ENCODE data around the gene ZCCHC24. TPM values are rescaled to one million over a fixed set of nuclear protein-coding genes. Genes with fewer than 3 reads are reported as not detected.

The ZCCHC24 gene
- total RNA-seq, 1 experiment from 2014 or later, result 3.1 TPM

- H3K4me1 Mint-ChIP-seq (ENCODE audit: low read depth, unreplicated experiment), result peaks cover 11% of the 10 kb centered on the region
- no peak overlapping the region for H3K27ac Mint-ChIP-seq (ENCODE audit: unreplicated experiment)
- no peak for TF ChIP-seq CTCF (IDR thresholded peaks at IDR 0.05; ENCODE audit: insufficient read depth in 1 of 2, low read depth in 1 of 2, low read length in 1 of 2, severe bottlenecking in 1 of 2, unreplicated experiment in 1 of 2)
- ChIA-PET POLR2A (no interaction called here), CTCF (interaction anchor here (0.8 kb wide), 1 partner anchor 117 kb away, joined by 3 read pairs; no protein-coding TSS in a partner anchor)
- H3K27me3 Mint-ChIP-seq (ENCODE audit: insufficient read depth, unreplicated experiment), result peaks cover 5% of the 10 kb centered on the region
- H3K36me3 Mint-ChIP-seq (ENCODE audit: insufficient read depth, unreplicated experiment), result no peaks in the 10 kb centered on the region
- Histone ChIP-seq H3K9me3 (no peaks in the 10 kb centered on the region), H3K36me3 (ENCODE audit: control insufficient read depth, insufficient read depth, low read length) (no peaks in the 10 kb centered on the region), H3K4me3 (ENCODE audit: low read depth, low read length) (no peak overlapping the region), H3K27me3 (replicated peaks; ENCODE audit: control insufficient read depth, insufficient read depth, low read length) (no peaks in the 10 kb centered on the region), H3K4me1 (no peaks in the 10 kb centered on the region)
- intact Hi-C loops (cut with micrococcal nuclease; ENCODE audit: unreplicated experiment), result no loop called here
- no peak overlapping the region for H3K4me3 Mint-ChIP-seq (ENCODE audit: unreplicated experiment)
- no TSS peak for BruUV-seq (replicated peaks)
- no peaks in the 10 kb centered on the region for H3K9me3 Mint-ChIP-seq (ENCODE audit: unreplicated experiment)
- DNase-seq, result no peak
Observed at GRCh38 chr10:79492256-79492655, 46.8 kb upstream of the ZCCHC24 start.

- peak in 1 of 2 experiments; percentile 25 for TF ChIP-seq CTCF (IDR thresholded peaks at IDR 0.05; ENCODE audit: insufficient read depth in 1 of 2, low read depth in 1 of 2, low read length in 1 of 2, severe bottlenecking in 1 of 2, unreplicated experiment in 1 of 2)
- Histone ChIP-seq H3K36me3 (ENCODE audit: control insufficient read depth, insufficient read depth, low read length) (no peaks in the 10 kb centered on the region), H3K9me3 (no peaks in the 10 kb centered on the region), H3K27me3 (replicated peaks; ENCODE audit: control insufficient read depth, insufficient read depth, low read length) (no peaks in the 10 kb centered on the region), H3K4me3 (ENCODE audit: low read depth, low read length) (no peak overlapping the region), H3K4me1 (no peaks in the 10 kb centered on the region)
- Mint-ChIP-seq H3K9me3 (ENCODE audit: unreplicated experiment) (no peaks in the 10 kb centered on the region), H3K27ac (ENCODE audit: unreplicated experiment) (no peak overlapping the region), H3K36me3 (ENCODE audit: insufficient read depth, unreplicated experiment) (no peaks in the 10 kb centered on the region), H3K4me1 (ENCODE audit: low read depth, unreplicated experiment) (peaks cover 6% of the 10 kb centered on the region), H3K4me3 (ENCODE audit: unreplicated experiment) (no peak overlapping the region), H3K27me3 (ENCODE audit: insufficient read depth, unreplicated experiment) (peaks cover 5% of the 10 kb centered on the region)
- BruUV-seq (replicated peaks), result no TSS peak
- DNase-seq, result peak in 1 of 2 experiments; percentile 30
- ChIA-PET POLR2A (no interaction called here), CTCF (no interaction called here)
- intact Hi-C loops (cut with micrococcal nuclease; ENCODE audit: unreplicated experiment), result no loop called here
Observed at GRCh38 chr10:79491143-79491835, 45.9 kb upstream of the ZCCHC24 start.

- no peak for DNase-seq
- Mint-ChIP-seq H3K27me3 (ENCODE audit: insufficient read depth, unreplicated experiment) (peaks cover 5% of the 10 kb centered on the region), H3K36me3 (ENCODE audit: insufficient read depth, unreplicated experiment) (no peaks in the 10 kb centered on the region), H3K4me3 (ENCODE audit: unreplicated experiment) (no peak overlapping the region), H3K27ac (ENCODE audit: unreplicated experiment) (no peak overlapping the region), H3K9me3 (ENCODE audit: unreplicated experiment) (no peaks in the 10 kb centered on the region), H3K4me1 (ENCODE audit: low read depth, unreplicated experiment) (peaks cover 6% of the 10 kb centered on the region)
- Histone ChIP-seq H3K4me1 (no peaks in the 10 kb centered on the region), H3K27me3 (replicated peaks; ENCODE audit: control insufficient read depth, insufficient read depth, low read length) (no peaks in the 10 kb centered on the region), H3K9me3 (no peaks in the 10 kb centered on the region), H3K36me3 (ENCODE audit: control insufficient read depth, insufficient read depth, low read length) (no peaks in the 10 kb centered on the region), H3K4me3 (ENCODE audit: low read depth, low read length) (no peak overlapping the region)
- POLR2A ChIA-PET, result no interaction called here
- CTCF ChIA-PET, result no interaction called here
- BruUV-seq (replicated peaks), result no TSS peak
- TF ChIP-seq CTCF (IDR thresholded peaks at IDR 0.05; ENCODE audit: insufficient read depth in 1 of 2, low read depth in 1 of 2, low read length in 1 of 2, severe bottlenecking in 1 of 2, unreplicated experiment in 1 of 2), result no peak
- intact Hi-C loops (cut with micrococcal nuclease; ENCODE audit: unreplicated experiment), result no loop called here
Observed at GRCh38 chr10:79490400-79491142, 45.1 kb upstream of the ZCCHC24 start.

All from Caco-2 (cell line).